ENCODE measurements around the gene PNPT1.
"Not testable (repeated sequence)": the region's sequence is repeated elsewhere in the genome, so short reads cannot be mapped to it uniquely, and the experiment has no call there.

The PNPT1 gene

GRCh38 chr2:55693181-55694125 is at the start of gene PNPT1:
Gene PNPT1, minus strand, starts transcription at chr2:55693844. Its CDS starts 21 bp downstream, at chr2:55693823.
- DNase-seq = peak; percentile 69 to 96 (median 90)

GRCh38 chr2:55742996-55743395 is 49.4 kb upstream of the PNPT1 start:
- no peak for DNase-seq

- DNase-seq = not testable (repeated sequence)
Measured at GRCh38 chr2:55736019-55736536, 42.4 kb upstream of the PNPT1 start.

DNA sequence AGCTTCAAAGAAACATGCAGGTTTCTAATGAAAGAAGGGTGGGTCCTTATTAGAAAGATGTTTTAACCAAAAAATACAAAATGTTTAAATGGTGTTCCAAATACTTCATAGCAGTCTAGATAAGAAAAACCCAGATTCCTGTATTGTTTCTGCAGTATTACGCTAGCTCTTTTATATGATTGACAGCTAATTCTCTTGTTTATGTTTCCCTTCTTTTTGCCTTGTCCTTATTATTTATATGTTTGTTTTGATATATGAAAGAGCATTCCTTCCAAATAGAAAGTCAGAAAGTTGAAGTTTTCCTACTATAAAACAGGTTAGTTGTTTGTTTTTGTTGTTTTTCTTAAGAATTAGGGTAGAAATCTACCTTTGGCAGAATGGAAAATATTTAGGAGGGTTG is 41.1 kb upstream of the PNPT1 start:
- no peak for DNase-seq

GRCh38 chr2:55733335-55733734 is 39.7 kb upstream of the PNPT1 start:
- no peak for DNase-seq

- no peak for DNase-seq
Measured at GRCh38 chr2:55732854-55733253, 39.2 kb upstream of the PNPT1 start.

- DNase-seq = no peak
Measured at GRCh38 chr2:55729136-55729685, 35.6 kb upstream of the PNPT1 start.

- DNase-seq = no peak
Measured at GRCh38 chr2:55721596-55722215, 28.1 kb upstream of the PNPT1 start.

- no peak for DNase-seq
Measured at GRCh38 chr2:55720417-55720816, 26.8 kb upstream of the PNPT1 start.

DNA sequence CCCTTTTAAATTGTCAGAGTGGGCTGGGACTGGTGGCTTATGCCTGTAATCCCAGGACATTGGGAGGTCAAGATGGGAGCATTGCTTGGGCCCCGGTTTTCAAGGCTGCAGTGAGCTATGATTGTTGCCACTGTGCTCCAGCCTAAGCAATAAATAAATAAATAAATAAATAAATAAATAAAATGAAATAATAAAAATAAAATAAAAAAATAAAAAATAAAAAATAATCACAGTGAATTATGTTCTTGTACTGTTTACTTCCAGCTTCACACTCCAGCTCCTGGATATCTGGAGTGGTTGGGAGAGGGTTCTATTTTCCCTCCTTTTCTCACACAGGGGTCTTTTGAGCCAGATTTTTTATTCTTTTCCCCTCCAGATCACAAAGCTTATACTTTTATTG is 26.2 kb upstream of the PNPT1 start:
- DNase-seq = no peak

GRCh38 chr2:55718165-55719008 is 24.7 kb upstream of the PNPT1 start:
- peak in 24 of 58 donors; percentile 2 to 58 (median 24) for DNase-seq

DNA sequence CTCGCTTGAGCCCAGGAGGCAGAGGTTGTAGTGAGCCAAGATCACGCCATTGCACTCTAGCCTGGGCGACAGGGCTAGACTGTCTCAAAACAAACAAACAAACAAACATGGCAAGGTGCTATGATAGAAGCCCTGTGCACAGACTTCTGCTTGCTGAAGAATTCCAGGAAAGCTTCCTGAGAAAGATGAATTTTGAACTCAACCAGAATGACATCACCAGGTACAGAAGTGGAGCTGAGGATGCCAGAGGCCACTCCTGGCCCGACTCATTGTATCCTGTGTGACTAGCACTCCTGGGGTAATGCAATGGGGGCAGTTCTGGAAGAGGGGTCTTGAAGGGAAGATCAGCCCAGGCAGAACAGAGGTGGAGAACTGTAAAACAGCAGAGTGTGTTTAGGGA is 22.0 kb upstream of the PNPT1 start:
- DNase-seq = no peak

GRCh38 chr2:55715178-55715577 is 21.5 kb upstream of the PNPT1 start:
- not testable (repeated sequence) for DNase-seq

- no peak for DNase-seq
Measured at GRCh38 chr2:55712477-55713060, 18.9 kb upstream of the PNPT1 start.

- no peak for DNase-seq
Measured at GRCh38 chr2:55710025-55710424, 16.4 kb upstream of the PNPT1 start.

DNA sequence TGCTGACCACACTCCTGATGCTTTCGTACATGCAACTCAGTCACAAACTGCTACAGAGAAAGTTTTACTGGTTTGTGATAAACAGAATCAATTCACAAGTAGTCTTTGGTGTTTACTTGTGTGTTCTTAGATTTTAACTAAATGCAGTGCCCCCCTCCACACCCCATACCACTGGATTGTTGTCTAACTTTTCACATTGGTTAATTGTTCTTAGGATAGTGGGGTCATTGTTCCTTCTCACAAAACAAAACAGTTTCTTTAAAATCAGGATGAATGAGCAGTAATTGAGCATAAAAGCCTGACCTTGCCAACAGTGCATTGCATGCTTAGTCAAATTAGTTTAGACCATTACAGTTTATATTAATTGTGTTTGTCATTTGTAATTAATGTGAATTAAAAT is 14.1 kb upstream of the PNPT1 start:
- peak in 17 of 58 donors; percentile 4 to 85 (median 29) for DNase-seq

GRCh38 chr2:55706258-55706657 is 12.6 kb upstream of the PNPT1 start:
- not testable (repeated sequence) for DNase-seq

DNA sequence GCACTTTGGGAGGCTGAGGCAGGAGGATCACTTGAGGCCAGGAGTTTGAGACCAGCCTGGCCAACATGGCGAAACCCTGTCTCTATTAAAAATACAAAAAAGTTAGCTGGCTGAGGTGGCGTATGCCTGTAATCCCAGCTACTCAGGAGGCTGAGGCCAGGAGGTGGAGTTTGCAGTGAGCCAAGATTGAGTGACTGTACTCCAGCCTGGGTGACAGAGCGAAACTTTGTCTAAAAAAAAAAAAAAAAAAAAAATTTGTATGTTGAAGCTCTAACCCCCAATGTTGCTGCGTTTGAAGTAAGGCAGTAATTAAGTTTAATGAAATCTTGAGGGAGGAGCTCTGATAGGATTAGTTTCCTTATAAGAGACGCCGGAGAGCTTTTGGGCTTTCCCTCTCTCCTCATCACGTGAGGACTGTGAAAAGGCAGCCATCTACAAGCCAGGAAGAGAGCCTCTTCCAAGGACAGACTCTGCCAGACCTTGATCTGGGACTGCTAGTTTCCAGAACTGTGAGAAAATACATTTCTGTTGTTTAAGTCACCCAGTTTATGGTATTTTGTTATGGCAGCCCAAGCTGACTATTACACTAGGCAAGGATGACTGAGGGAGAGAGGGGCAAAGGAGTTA is 11.5 kb upstream of the PNPT1 start:
- DNase-seq = no peak

- DNase-seq = no peak
Measured at GRCh38 chr2:55703350-55703749, 9.7 kb upstream of the PNPT1 start.

DNA sequence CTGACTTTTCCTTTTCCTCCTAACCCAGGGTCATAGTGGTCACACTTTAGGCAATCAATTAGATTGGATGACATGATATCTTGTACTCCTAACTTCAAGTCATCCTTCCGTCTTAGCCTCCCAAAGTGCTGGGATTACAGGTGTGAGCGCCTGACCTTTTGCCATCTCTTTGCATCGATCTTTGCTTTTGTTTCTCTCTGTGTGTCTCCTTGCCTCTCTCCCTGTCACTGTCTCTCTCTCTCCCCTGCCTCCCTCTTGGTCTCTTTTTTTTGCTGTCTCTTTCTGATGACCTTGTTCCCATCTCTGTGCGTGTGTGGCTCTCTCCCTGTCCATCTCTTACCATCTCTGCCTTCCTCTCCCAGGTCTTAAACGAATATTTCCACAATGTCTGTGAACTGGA is 904 bp downstream of the PNPT1 start:
- DNase-seq = not testable (repeated sequence)

Data from anterior cingulate cortex (tissue), 58 donors.